Astrocyte (in vitro differentiated cells and primary cell): Measurements from ENCODE around the gene MIB1. TPM values are rescaled to one million over a fixed set of nuclear protein-coding genes. Genes with fewer than 3 reads are reported as not detected.

Source experiments
- DNase-seq: peaks from one replicate; pipeline ENCODE4 v3.0.0-alpha.2; 2010; ENCODE audit warnings: low read depth
- FAIRE-seq: peaks from 2 replicates; lab custom pipeline; 2011; peaks lifted over from hg19 to GRCh38; lab: Jason Lieb, UNC
- H2AFZ ChIP-seq: 2 replicates; pipeline ENCODE4 v1.6.0; 2012; ENCODE audit warnings: low read depth, low read length, inconsistent platforms
- H3K27ac ChIP-seq: 2 replicates; pipeline ENCODE4 v1.5.1; 2011; ENCODE audit warnings: low read depth, low read length, inconsistent platforms
- H3K27me3 ChIP-seq: 2 replicates; pipeline ENCODE4 v1.6.0; 2011; ENCODE audit warnings: low read length, inconsistent platforms; ENCODE audit not compliant: insufficient read depth
- H3K36me3 ChIP-seq: 2 replicates; pipeline ENCODE4 v1.5.1; 2011; ENCODE audit warnings: low read length, inconsistent platforms; ENCODE audit not compliant: insufficient read depth
- H3K4me1 ChIP-seq: 2 replicates; pipeline ENCODE4 v1.5.1; 2011; ENCODE audit warnings: low read length, inconsistent platforms; ENCODE audit not compliant: insufficient read depth
- H3K4me2 ChIP-seq: 2 replicates; pipeline ENCODE4 v1.6.0; 2012; ENCODE audit warnings: low read length, inconsistent platforms
- H3K4me3 ChIP-seq: 2 replicates; pipeline ENCODE4 v1.5.1; 2011; ENCODE audit warnings: low read depth, mild to moderate bottlenecking, low read length, inconsistent platforms; ENCODE audit not compliant: insufficient read depth
- H3K79me2 ChIP-seq: 2 replicates; pipeline ENCODE4 v1.6.0; 2012; ENCODE audit warnings: mild to moderate bottlenecking, low read length, inconsistent platforms; ENCODE audit not compliant: insufficient read depth
- H3K9ac ChIP-seq: 2 replicates; pipeline ENCODE4 v1.6.0; 2012; ENCODE audit warnings: mild to moderate bottlenecking, low read length, inconsistent platforms
- H3K9me3 ChIP-seq: 2 replicates; pipeline ENCODE4 v1.5.1; 2012; ENCODE audit warnings: low read depth, mild to moderate bottlenecking, low read length, inconsistent platforms; ENCODE audit not compliant: insufficient read depth
- H4K20me1 ChIP-seq: 2 replicates; pipeline ENCODE4 v1.6.0; 2012; ENCODE audit warnings: low read length, inconsistent platforms; ENCODE audit not compliant: insufficient read depth
- H3K27ac Mint-ChIP-seq: one replicate; pipeline ENCODE4 v1.8.0; 2021; ENCODE audit warnings: mild to moderate bottlenecking, mixed read lengths; ENCODE audit not compliant: unreplicated experiment
- H3K27me3 Mint-ChIP-seq: one replicate; pipeline ENCODE4 v1.8.0; 2021; ENCODE audit warnings: low read depth, mixed read lengths; ENCODE audit not compliant: unreplicated experiment
- H3K36me3 Mint-ChIP-seq: one replicate; pipeline ENCODE4 v1.8.0; 2021; ENCODE audit warnings: low read depth, mixed read lengths; ENCODE audit not compliant: unreplicated experiment
- H3K4me1 Mint-ChIP-seq: one replicate; pipeline ENCODE4 v1.8.0; 2021; ENCODE audit warnings: low read depth, mixed read lengths; ENCODE audit not compliant: unreplicated experiment
- H3K4me3 Mint-ChIP-seq: one replicate; pipeline ENCODE4 v1.8.0; 2021; ENCODE audit warnings: mild to moderate bottlenecking, moderate library complexity, mixed read lengths; ENCODE audit not compliant: unreplicated experiment
- H3K9me3 Mint-ChIP-seq: one replicate; pipeline ENCODE4 v1.8.0; 2021; ENCODE audit warnings: mild to moderate bottlenecking, mixed read lengths; ENCODE audit not compliant: unreplicated experiment
- EZH2 ChIP-seq: IDR thresholded peaks from 2 replicates; pipeline ENCODE4 v1.6.1; 2012; ENCODE audit warnings: mild to moderate bottlenecking, low read length, inconsistent platforms; ENCODE audit not compliant: insufficient read depth
- total RNA-seq: library from RNA; stranded (reverse); gene quantifications from 2 replicates; pipeline ENCODE4 v1.2.1, GENCODE V29; 2021
- TF ChIP-seq, protein P1 (sequence below): IDR thresholded peaks from 2 replicates; pipeline ENCODE4 v1.5.1; 2011; ENCODE audit warnings: low read depth, mild to moderate bottlenecking, inconsistent platforms, low read length, moderate library complexity; ENCODE audit not compliant: insufficient read depth

The MIB1 gene
- total RNA-seq, 1 donor from 2014 or later: 56.1 TPM

DNA sequence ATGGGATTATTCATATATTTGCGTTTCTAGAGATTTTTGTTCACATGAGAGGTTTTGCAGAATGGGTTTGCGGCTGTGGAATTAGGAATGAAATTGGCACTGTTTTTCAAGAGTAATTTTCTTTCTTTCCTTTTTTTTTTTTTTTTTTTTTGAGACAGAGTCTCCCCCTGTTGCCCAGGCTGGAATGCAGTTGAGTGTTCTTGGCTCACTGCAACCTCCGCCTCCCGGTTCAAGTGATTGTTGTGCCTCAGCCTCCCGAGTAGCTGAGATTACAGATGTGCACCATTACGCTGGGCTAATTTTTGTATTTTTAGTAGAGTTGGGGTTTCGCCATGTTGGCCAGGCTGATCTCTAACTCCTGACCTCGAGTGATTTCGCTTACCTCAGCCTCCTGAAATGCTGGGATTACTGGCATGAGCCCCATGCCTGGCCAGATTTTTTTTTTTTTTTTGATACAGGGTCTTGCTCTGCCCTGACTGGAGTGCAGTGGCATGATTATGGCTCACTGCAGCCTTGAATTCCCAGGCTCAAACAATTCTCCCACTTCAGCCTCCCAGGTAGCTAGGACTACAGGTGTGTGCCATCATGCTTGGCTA lies 65.3 kb downstream of the MIB1 start:
- FAIRE-seq: no peak

DNA sequence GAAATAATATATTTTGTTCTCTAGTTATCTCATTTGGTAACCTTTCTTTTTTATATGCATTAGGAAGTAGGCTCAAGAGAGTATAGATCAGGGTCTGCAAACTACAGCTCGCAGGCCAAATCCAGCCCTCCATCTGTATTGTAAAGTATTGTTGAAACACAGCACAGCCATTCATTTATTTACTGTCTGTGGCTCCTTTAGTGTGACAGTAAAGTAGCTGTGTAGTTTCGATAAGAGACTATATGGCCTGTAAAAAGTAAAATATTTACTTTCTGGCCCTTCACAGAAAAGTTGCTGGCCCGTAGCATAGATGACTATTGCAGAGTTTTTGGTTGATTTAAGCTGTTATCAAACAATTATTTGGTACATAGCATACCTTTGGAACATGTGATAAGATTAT lies 67.6 kb downstream of the MIB1 start:
- no peaks in the 10 kb centered on the region for H3K27me3 ChIP-seq
- H3K36me3 Mint-ChIP-seq: peaks cover 23% of the 10 kb centered on the region
- H3K9me3 Mint-ChIP-seq: peaks cover 3% of the 10 kb centered on the region
- no peak overlapping the region for H3K27ac Mint-ChIP-seq
- H3K27me3 Mint-ChIP-seq: no peaks in the 10 kb centered on the region
- H3K9ac ChIP-seq: no peak overlapping the region
- H3K4me3 Mint-ChIP-seq: no peak overlapping the region
- no peaks in the 10 kb centered on the region for H3K79me2 ChIP-seq
- no peaks in the 10 kb centered on the region for H4K20me1 ChIP-seq
- peaks cover 4% of the 10 kb centered on the region for H3K36me3 ChIP-seq
- H3K4me1 Mint-ChIP-seq: peaks cover 2% of the 10 kb centered on the region
- TF ChIP-seq EZH2: no peak
- no peak for FAIRE-seq
- no peak overlapping the region for H3K4me3 ChIP-seq
- H3K27ac ChIP-seq: no peak overlapping the region
- no peaks in the 10 kb centered on the region for H3K4me1 ChIP-seq
- no peak for DNase-seq
- no peak overlapping the region for H2AFZ ChIP-seq
- no peaks in the 10 kb centered on the region for H3K9me3 ChIP-seq
- H3K4me2 ChIP-seq: no peak overlapping the region

More for the DNA sequence above, 65.3 kb downstream of the MIB1 start:
- Histone ChIP-seq H3K36me3 (peaks cover 4% of the 10 kb centered on the region), H3K27ac (no peak overlapping the region), H4K20me1 (no peaks in the 10 kb centered on the region), H3K4me2 (no peak overlapping the region), H3K4me1 (no peaks in the 10 kb centered on the region), H3K27me3 (no peaks in the 10 kb centered on the region), H3K9ac (no peak overlapping the region), H2AFZ (no peak overlapping the region), H3K9me3 (no peaks in the 10 kb centered on the region), H3K79me2 (no peaks in the 10 kb centered on the region), H3K4me3 (no peak overlapping the region)
- peaks cover 4% of the 10 kb centered on the region for H3K4me1 Mint-ChIP-seq
- H3K4me3 Mint-ChIP-seq: no peak overlapping the region
- H3K27me3 Mint-ChIP-seq: no peaks in the 10 kb centered on the region
- peaks cover 21% of the 10 kb centered on the region for H3K36me3 Mint-ChIP-seq
- H3K9me3 Mint-ChIP-seq: peaks cover 3% of the 10 kb centered on the region
- peak overlapping the region; percentile 58 for H3K27ac Mint-ChIP-seq
- TF ChIP-seq EZH2: no peak
- TF ChIP-seq, protein P1, sequence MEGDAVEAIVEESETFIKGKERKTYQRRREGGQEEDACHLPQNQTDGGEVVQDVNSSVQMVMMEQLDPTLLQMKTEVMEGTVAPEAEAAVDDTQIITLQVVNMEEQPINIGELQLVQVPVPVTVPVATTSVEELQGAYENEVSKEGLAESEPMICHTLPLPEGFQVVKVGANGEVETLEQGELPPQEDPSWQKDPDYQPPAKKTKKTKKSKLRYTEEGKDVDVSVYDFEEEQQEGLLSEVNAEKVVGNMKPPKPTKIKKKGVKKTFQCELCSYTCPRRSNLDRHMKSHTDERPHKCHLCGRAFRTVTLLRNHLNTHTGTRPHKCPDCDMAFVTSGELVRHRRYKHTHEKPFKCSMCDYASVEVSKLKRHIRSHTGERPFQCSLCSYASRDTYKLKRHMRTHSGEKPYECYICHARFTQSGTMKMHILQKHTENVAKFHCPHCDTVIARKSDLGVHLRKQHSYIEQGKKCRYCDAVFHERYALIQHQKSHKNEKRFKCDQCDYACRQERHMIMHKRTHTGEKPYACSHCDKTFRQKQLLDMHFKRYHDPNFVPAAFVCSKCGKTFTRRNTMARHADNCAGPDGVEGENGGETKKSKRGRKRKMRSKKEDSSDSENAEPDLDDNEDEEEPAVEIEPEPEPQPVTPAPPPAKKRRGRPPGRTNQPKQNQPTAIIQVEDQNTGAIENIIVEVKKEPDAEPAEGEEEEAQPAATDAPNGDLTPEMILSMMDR: no peak
- no peak for DNase-seq

DNA sequence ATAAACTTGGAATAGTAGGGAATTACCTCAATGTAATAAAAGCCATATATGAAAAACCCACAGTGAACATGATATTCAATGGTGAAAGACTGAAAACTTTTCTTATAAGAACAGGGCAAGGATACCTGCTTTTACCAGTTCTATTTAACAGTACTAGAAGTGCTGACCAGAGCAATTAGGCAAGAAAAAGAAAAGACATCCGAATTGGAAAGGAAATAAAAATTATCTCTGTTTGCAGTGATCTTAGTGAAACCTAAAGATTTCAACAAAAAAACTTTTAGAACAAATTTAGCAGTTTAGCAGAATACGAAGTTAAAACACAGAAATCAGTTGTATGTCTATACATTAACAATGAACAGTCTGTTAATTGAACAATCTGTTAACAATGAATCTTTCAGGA lies 69.1 kb downstream of the MIB1 start:
- H3K27me3 ChIP-seq: no peaks in the 10 kb centered on the region
- Mint-ChIP-seq H3K27ac (no peak overlapping the region), H3K36me3 (peaks cover 23% of the 10 kb centered on the region), H3K9me3 (peaks cover 3% of the 10 kb centered on the region), H3K27me3 (no peaks in the 10 kb centered on the region), H3K4me1 (peaks cover 2% of the 10 kb centered on the region), H3K4me3 (no peak overlapping the region)
- no peaks in the 10 kb centered on the region for H3K4me1 ChIP-seq
- no peak overlapping the region for H3K4me3 ChIP-seq
- H4K20me1 ChIP-seq: no peaks in the 10 kb centered on the region
- peaks cover 4% of the 10 kb centered on the region for H3K36me3 ChIP-seq
- H3K4me2 ChIP-seq: no peak overlapping the region
- H3K79me2 ChIP-seq: no peaks in the 10 kb centered on the region
- H2AFZ ChIP-seq: no peak overlapping the region
- no peak overlapping the region for H3K27ac ChIP-seq
- no peak for TF ChIP-seq EZH2
- TF ChIP-seq, protein P1: no peak
- no peaks in the 10 kb centered on the region for H3K9me3 ChIP-seq
- DNase-seq (no peak), FAIRE-seq (no peak)
- H3K9ac ChIP-seq: no peak overlapping the region
